Upper lobe of right lung (tissue), 1 donor: ENCODE measurements around the gene TXNL1. TPM values are rescaled to one million over a fixed set of nuclear protein-coding genes. Genes with fewer than 3 reads are reported as not detected.

Experiments used
- ATAC-seq: fragments of 200-7000 bp; cut with Tn5 transposase; one replicate; pipeline ENCODE4 v1.9.1; 2020; ENCODE audit warnings: mild to moderate bottlenecking, moderate library complexity
- DNase-seq: peaks from one replicate; pipeline ENCODE4 v3.0.0-alpha.2; 2020
- H3K27ac ChIP-seq: fragments of 200-600 bp; one replicate; pipeline ENCODE4 v1.8.0; 2022
- H3K27me3 ChIP-seq: fragments of 200-600 bp; one replicate; pipeline ENCODE4 v1.8.0; 2022; ENCODE audit warnings: mild to moderate bottlenecking
- H3K36me3 ChIP-seq: fragments of 200-600 bp; one replicate; pipeline ENCODE4 v1.8.0; 2022
- H3K4me1 ChIP-seq: fragments of 200-600 bp; one replicate; pipeline ENCODE4 v1.8.0; 2022
- H3K4me3 ChIP-seq: fragments of 200-600 bp; one replicate; pipeline ENCODE4 v1.8.0; 2022; ENCODE audit warnings: mild to moderate bottlenecking
- H3K9me3 ChIP-seq: fragments of 200-600 bp; one replicate; pipeline ENCODE4 v1.8.0; 2022
- intact Hi-C: fragments of 100-400 bp; cut with DNase I; formaldehyde crosslinking; loops from one replicate; pipeline ENCODE4 v1.11.0; 2022
- total RNA-seq: library from RNA; stranded (reverse); fragmentation: NEBNext Ultra II Directional; extraction: Animal tissue kit (Norgen Biotek cat#: 25700); gene quantifications from one replicate; pipeline ENCODE4 v1.2.1, GENCODE V29; 2021
- TF ChIP-seq, protein P1 (sequence below): fragments of 200-600 bp; IDR thresholded peaks from one replicate; pipeline ENCODE4 v1.8.0; 2022; ENCODE audit warnings: antibody characterized with exemption
- donor health status: DM: no; HTN: yes; CAD: no; lungs with severe emphysema.

The TXNL1 gene
- total RNA-seq, 1 donor from 2014 or later, result 56.4 TPM

DNA sequence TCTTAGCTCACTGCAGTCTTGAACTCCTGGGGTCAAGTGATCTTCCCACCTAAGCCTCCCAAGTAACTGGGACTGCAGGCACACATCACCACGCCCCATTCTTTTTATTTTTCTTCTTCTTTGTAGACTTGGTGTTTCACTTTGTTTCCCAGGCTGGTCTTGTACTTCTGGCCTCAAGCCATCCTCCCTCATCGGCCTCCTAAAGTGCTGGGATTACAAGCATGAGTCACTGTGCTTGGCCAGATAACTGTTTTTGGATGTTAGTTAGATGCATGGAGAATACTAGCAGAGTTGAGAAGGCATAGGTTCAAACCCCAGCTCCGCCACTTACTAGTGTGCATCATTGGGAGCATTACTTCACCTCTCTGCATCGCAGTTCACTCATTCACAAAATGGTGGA, 88.3 kb downstream of the TXNL1 start:
- ATAC-seq (no peak), DNase-seq (no peak)
- TF ChIP-seq, protein P1, sequence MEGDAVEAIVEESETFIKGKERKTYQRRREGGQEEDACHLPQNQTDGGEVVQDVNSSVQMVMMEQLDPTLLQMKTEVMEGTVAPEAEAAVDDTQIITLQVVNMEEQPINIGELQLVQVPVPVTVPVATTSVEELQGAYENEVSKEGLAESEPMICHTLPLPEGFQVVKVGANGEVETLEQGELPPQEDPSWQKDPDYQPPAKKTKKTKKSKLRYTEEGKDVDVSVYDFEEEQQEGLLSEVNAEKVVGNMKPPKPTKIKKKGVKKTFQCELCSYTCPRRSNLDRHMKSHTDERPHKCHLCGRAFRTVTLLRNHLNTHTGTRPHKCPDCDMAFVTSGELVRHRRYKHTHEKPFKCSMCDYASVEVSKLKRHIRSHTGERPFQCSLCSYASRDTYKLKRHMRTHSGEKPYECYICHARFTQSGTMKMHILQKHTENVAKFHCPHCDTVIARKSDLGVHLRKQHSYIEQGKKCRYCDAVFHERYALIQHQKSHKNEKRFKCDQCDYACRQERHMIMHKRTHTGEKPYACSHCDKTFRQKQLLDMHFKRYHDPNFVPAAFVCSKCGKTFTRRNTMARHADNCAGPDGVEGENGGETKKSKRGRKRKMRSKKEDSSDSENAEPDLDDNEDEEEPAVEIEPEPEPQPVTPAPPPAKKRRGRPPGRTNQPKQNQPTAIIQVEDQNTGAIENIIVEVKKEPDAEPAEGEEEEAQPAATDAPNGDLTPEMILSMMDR, result no peak

More for the DNA sequence above, 88.3 kb downstream of the TXNL1 start:
- no peaks in the 10 kb centered on the region for H3K4me1 ChIP-seq
- no peaks in the 10 kb centered on the region for H3K27me3 ChIP-seq
- no peaks in the 10 kb centered on the region for H3K36me3 ChIP-seq
- intact Hi-C loops, result no loop called here
- no peak overlapping the region for H3K4me3 ChIP-seq
- H3K9me3 ChIP-seq, result no peaks in the 10 kb centered on the region
- H3K27ac ChIP-seq, result no peak overlapping the region

Other genes starting within 250 kb of the TXNL1 start
- gene WDR7, start 12.8 kb upstream of the TXNL1 start, total RNA-seq, result 30.7 TPM